RWPE1 (cell line): Measurements from ENCODE around the gene SYT7.
"Not testable (repeated sequence)": the region's sequence is repeated elsewhere in the genome, so short reads cannot be mapped to it uniquely, and the experiment has no call there.

Experiments
- CTCF ChIA-PET: fragments of 350-600 bp; sonication (Branson Sonifier 250); formaldehyde crosslinking; extraction: SDS; loops from one replicate; lab custom pipeline; 2021; lab: Yijun Ruan, JAX
- POLR2A ChIA-PET: fragments of 400-600 bp; formaldehyde crosslinking; extraction: SDS; loops from one replicate; lab custom pipeline; 2020; ENCODE audit warnings: antibody characterized with exemption; ENCODE audit not compliant: low non-redundant PET; lab: Yijun Ruan, JAX
- DNase-seq: peaks from one replicate; pipeline ENCODE4 v3.0.0; 2012; ENCODE audit warnings: low spot score
- H3K27ac ChIP-seq: fragments of 450-650 bp; 2 replicates; pipeline ENCODE4 v1.5.1; 2017
- TF ChIP-seq, protein P1 (sequence below): fragments of 450-650 bp; conservative IDR thresholded peaks from 2 replicates; pipeline ENCODE4 v1.5.1; 2017; ENCODE audit warnings: low read depth, mild to moderate bottlenecking

Gene SYT7

GRCh38 chr11:61472868-61473267 lies 108.0 kb downstream of the SYT7 start:
- ChIA-PET CTCF (interaction anchor here (0.6 kb wide), 2 partner anchors 166 to 319 kb away, joined by 3 read pairs; no protein-coding TSS in a partner anchor), POLR2A (interaction anchor here (0.6 kb wide), 1 partner anchor 166 kb away, joined by 6 read pairs; no protein-coding TSS in a partner anchor)
- TF ChIP-seq, protein P1, sequence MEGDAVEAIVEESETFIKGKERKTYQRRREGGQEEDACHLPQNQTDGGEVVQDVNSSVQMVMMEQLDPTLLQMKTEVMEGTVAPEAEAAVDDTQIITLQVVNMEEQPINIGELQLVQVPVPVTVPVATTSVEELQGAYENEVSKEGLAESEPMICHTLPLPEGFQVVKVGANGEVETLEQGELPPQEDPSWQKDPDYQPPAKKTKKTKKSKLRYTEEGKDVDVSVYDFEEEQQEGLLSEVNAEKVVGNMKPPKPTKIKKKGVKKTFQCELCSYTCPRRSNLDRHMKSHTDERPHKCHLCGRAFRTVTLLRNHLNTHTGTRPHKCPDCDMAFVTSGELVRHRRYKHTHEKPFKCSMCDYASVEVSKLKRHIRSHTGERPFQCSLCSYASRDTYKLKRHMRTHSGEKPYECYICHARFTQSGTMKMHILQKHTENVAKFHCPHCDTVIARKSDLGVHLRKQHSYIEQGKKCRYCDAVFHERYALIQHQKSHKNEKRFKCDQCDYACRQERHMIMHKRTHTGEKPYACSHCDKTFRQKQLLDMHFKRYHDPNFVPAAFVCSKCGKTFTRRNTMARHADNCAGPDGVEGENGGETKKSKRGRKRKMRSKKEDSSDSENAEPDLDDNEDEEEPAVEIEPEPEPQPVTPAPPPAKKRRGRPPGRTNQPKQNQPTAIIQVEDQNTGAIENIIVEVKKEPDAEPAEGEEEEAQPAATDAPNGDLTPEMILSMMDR = no peak
- H3K27ac ChIP-seq = no peak overlapping the region
- DNase-seq = no peak

GRCh38 chr11:61472282-61472681 lies 108.6 kb downstream of the SYT7 start:
- ChIA-PET CTCF (interaction anchor here (0.6 to 0.7 kb wide), 3 partner anchors 53 to 319 kb away, joined by 3 to 7 read pairs (median 5); no protein-coding TSS in a partner anchor), POLR2A (no interaction called here)
- no peak overlapping the region for H3K27ac ChIP-seq
- DNase-seq = no peak
- TF ChIP-seq, protein P1 = no peak

GRCh38 chr11:61468002-61468401 lies 112.9 kb downstream of the SYT7 start:
- ChIA-PET CTCF (no interaction called here), POLR2A (no interaction called here)
- TF ChIP-seq, protein P1 = no peak
- no peak overlapping the region for H3K27ac ChIP-seq
- no peak for DNase-seq

GRCh38 chr11:61467602-61468001 lies 113.3 kb downstream of the SYT7 start:
- DNase-seq, POLR2A ChIA-PET, CTCF ChIA-PET, H3K27ac ChIP-seq: not testable (repeated sequence)
